Right atrium auricular region (tissue), 2 donors: ENCODE data around the gene GRM8. TPM values are rescaled to one million over a fixed set of nuclear protein-coding genes. Genes with fewer than 3 reads are reported as not detected.

Experiments
- DNase-seq: peaks from one replicate; pipeline ENCODE4 v3.0.0-alpha.2; 2019; ENCODE audit warnings: low spot score
- H3K27ac ChIP-seq, 2 donors: fragments of 200-600 bp; sonication (generic); 1 replicate in 1 of 2; 2 replicates in 1 of 2; pipeline ENCODE4 v1.5.1; 2016 to 2019
- H3K27me3 ChIP-seq, 2 donors: fragments of 200-600 bp; sonication (generic); one replicate each; pipeline versions ENCODE4 v1.5.1 to v1.6.0; 2017 to 2019
- H3K36me3 ChIP-seq: fragments of 200-600 bp; sonication (generic); one replicate; pipeline ENCODE4 v1.5.1; 2016
- H3K4me1 ChIP-seq, 2 donors: fragments of 200-600 bp; sonication (generic); one replicate each; pipeline versions ENCODE4 v1.5.1 to v1.6.0; 2017 to 2019
- H3K4me3 ChIP-seq, 2 donors: fragments of 200-600 bp; sonication (generic); 1 replicate in 1 of 2; 2 replicates in 1 of 2; pipeline ENCODE4 v1.5.1; 2017 to 2019; ENCODE audit warnings: mild to moderate bottlenecking in 1 of 2, moderate library complexity in 1 of 2
- H3K9me3 ChIP-seq, 2 donors: fragments of 200-600 bp; sonication (generic); one replicate each; pipeline ENCODE4 v1.5.1; 2019
- CTCF ChIP-seq, 2 donors: fragments of 200-600 bp; sonication (generic); IDR thresholded peaks; one replicate each; pipeline ENCODE4 v1.5.1; 2019; ENCODE audit warnings: antibody characterized with exemption in 2 of 2
- total RNA-seq, 2 donors: library from RNA; depleted of rRNA; stranded (reverse); fragments of >200 nt; gene quantifications; one replicate each; pipeline ENCODE4 v1.1.0, GENCODE V29; 2016

GRM8 gene
- total RNA-seq, 2 donors from 2014 or later = not detected

DNA sequence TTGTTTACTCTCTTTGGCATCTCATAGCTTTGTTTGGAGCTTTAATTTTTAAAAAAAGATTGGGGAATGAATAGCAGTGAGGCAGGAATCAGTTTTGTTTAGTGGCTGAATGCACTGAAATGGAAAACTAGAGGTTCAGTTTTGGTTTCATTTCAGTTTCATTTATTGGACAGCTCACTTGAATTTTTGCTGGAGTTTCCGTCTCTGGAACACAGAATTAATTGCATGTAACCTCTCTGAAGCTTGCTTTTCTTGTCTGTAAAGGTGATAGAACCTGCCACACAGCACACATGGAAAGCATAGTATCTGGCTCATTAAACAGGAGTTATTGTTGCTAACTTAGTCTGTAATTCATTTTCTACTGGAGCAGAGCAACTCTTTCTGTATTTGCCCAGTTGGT, 7.1 kb downstream of the GRM8 start:
- TF ChIP-seq CTCF (IDR thresholded peaks at IDR 0.05) = no peak
- no peak for DNase-seq
- H3K4me1 ChIP-seq = no peaks in the 10 kb centered on the region
- no peak overlapping the region for H3K27ac ChIP-seq
- H3K4me3 ChIP-seq = no peak overlapping the region
- no peaks in the 10 kb centered on the region for H3K27me3 ChIP-seq
- no peaks in the 10 kb centered on the region for H3K9me3 ChIP-seq
- no peaks in the 10 kb centered on the region for H3K36me3 ChIP-seq

DNA sequence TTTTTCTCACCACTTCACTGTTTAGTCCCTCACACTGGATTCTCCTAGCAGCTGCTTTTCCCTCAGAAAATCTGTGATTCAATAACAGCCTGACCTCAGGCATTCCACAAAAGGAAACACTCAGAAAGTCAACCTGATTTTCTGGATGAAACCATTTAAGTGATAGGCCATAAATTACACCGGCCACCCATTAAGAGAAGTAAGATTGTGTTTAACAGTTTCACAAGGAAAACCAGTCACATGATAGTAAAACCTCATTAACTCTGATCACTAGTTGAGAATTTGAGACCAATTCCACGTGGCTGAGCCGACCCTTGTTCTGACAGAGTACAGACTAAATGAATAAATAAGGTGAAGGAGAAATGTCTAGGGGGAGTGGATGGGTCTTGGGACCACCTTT, 7.7 kb downstream of the GRM8 start:
- H3K4me3 ChIP-seq = no peak overlapping the region
- H3K36me3 ChIP-seq = no peaks in the 10 kb centered on the region
- no peak overlapping the region for H3K27ac ChIP-seq
- no peak for TF ChIP-seq CTCF (IDR thresholded peaks at IDR 0.05)
- H3K9me3 ChIP-seq = no peaks in the 10 kb centered on the region
- no peak for DNase-seq
- H3K27me3 ChIP-seq = no peaks in the 10 kb centered on the region
- H3K4me1 ChIP-seq = no peaks in the 10 kb centered on the region

DNA sequence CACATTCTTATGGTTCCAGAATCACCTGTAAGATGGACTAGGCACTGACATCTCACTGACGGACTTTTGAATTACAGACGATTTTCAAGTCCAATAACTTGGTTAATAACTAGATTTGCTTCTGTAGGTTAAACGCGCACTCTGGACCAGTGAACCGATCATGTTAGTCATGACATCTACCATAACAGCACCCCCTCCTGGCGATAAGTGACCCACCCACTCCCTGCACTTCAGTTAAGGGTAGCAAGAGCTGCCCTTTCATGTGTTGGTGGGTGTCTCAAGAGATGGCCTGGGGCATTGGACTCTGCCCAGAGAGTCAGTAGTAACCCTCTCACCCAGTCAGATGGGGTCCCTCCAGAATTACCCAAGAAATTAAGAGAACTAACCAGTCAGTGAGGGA, 12.9 kb downstream of the GRM8 start:
- H3K9me3 ChIP-seq = no peaks in the 10 kb centered on the region
- no peaks in the 10 kb centered on the region for H3K36me3 ChIP-seq
- H3K4me3 ChIP-seq = no peak overlapping the region
- H3K4me1 ChIP-seq = no peaks in the 10 kb centered on the region
- H3K27ac ChIP-seq = no peak overlapping the region
- TF ChIP-seq CTCF (IDR thresholded peaks at IDR 0.05) = no peak
- H3K27me3 ChIP-seq = no peaks in the 10 kb centered on the region
- DNase-seq = no peak

- no peaks in the 10 kb centered on the region for H3K36me3 ChIP-seq
- no peaks in the 10 kb centered on the region for H3K27me3 ChIP-seq
- H3K4me1 ChIP-seq = no peaks in the 10 kb centered on the region
- no peak overlapping the region for H3K4me3 ChIP-seq
- DNase-seq = no peak
- no peak for TF ChIP-seq CTCF (IDR thresholded peaks at IDR 0.05)
- no peaks in the 10 kb centered on the region for H3K9me3 ChIP-seq
- H3K27ac ChIP-seq = no peak overlapping the region
Measured at GRCh38 chr7:127233630-127234029, 19.1 kb downstream of the GRM8 start.

GRCh38 chr7:127231415-127231814, 21.3 kb downstream of the GRM8 start:
- Histone ChIP-seq H3K27ac (no peak overlapping the region), H3K36me3 (no peaks in the 10 kb centered on the region), H3K4me3 (no peak overlapping the region), H3K9me3 (no peaks in the 10 kb centered on the region), H3K4me1 (no peaks in the 10 kb centered on the region), H3K27me3 (no peaks in the 10 kb centered on the region)
- no peak for DNase-seq
- TF ChIP-seq CTCF (IDR thresholded peaks at IDR 0.05) = no peak

DNA sequence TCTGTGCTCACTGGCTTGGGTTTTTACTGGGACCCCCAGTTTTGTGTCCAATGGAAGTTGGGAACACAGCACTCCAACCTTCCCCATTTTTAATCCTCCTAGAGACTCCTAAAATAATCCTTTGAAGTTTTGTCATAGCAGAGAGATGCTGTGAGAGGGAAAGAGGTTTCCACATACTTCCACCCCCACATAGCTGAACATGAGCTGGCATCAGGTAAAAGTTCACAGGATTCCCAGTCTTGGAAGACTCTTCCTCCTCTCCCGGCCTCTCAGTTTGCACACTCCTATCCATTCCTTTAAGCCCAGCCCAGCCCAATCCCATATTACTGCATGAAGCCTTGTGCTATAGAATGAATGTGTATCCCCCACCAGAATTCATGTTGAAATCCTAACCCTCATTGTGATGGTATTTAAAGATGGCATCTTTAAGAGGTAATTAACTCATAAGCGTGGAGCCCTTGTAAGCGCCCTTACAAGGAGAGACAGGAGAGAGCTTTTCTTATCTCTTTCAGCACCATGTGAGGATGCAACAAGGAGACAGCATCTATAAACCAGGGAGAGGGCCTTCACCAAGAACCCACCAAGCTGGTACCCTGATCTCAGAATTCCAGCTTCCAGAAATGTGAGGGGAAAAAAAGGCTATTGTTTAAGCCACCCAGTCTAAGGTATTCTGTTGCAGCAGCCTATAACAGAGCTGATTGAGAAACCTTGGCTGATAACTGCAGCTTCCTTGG, 22.4 kb downstream of the GRM8 start:
- Histone ChIP-seq H3K36me3 (no peaks in the 10 kb centered on the region), H3K4me1 (no peaks in the 10 kb centered on the region), H3K4me3 (no peak overlapping the region), H3K27me3 (no peaks in the 10 kb centered on the region), H3K9me3 (no peaks in the 10 kb centered on the region), H3K27ac (no peak overlapping the region)
- no peak for DNase-seq
- no peak for TF ChIP-seq CTCF (IDR thresholded peaks at IDR 0.05)
